ENCODE measurements around the gene LYST. TPM values are rescaled to one million over a fixed set of nuclear protein-coding genes. Genes with fewer than 3 reads are reported as not detected.
A peak's percentile ranks its signal among the peaks of the same experiment; 100 is the strongest.

LYST gene
- total and polyA plus RNA-seq, 2 experiments from 2014 or later = 3.0 to 6.1 TPM

DNA sequence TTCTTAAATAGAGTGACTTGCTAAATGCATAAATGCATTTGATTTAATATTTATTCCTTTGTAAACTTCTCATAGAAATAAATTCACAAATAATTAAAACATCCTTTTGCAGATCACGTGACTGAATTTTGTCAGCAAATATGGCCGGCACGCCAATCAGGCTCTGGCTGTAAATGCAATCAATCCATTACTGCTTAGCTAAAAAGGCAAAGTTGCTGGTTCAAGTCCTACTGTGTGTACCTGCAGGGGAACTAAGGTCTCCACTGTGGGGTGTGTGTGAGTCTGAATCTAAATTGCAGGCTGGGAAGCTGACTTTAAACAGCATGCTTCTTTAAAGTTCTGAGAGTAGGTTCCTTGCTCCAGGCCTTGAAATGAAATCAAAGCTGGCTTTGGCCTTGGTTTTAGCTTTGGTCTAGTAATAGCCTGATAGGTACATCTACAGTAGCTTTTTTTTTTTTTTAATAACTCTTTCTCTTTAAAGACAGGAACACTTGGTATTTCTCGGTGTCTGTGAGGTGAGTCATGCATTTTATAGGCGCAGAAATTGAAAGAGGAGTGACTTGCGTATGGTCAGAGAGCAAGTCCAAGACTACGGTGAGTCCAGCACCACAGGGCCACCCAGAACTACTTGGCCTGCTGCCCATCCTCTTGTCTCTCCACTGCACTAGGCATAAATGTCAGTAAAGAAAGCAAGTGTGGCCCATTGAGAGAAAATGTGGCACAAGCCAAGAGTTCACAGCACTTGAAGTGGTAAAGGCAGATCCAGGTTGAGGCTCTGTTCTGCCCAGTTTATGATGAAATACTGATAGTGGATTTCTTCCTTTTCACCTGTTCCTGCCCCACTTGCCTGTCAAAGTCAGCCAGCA lies 36.2 kb upstream of the LYST start:
- TF ChIP-seq EZH2 (IDR thresholded peaks at IDR 0.05; ENCODE audit: borderline replicate concordance) (no peak), EZH2phosphoT487 (IDR thresholded peaks at IDR 0.05; ENCODE audit: low read depth, severe bottlenecking, unreplicated experiment) (no peak)
- TF ChIP-seq, protein P1, sequence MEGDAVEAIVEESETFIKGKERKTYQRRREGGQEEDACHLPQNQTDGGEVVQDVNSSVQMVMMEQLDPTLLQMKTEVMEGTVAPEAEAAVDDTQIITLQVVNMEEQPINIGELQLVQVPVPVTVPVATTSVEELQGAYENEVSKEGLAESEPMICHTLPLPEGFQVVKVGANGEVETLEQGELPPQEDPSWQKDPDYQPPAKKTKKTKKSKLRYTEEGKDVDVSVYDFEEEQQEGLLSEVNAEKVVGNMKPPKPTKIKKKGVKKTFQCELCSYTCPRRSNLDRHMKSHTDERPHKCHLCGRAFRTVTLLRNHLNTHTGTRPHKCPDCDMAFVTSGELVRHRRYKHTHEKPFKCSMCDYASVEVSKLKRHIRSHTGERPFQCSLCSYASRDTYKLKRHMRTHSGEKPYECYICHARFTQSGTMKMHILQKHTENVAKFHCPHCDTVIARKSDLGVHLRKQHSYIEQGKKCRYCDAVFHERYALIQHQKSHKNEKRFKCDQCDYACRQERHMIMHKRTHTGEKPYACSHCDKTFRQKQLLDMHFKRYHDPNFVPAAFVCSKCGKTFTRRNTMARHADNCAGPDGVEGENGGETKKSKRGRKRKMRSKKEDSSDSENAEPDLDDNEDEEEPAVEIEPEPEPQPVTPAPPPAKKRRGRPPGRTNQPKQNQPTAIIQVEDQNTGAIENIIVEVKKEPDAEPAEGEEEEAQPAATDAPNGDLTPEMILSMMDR (IDR thresholded peaks at IDR 0.05; ENCODE audit: poor library complexity) = no peak
- Histone ChIP-seq H3K4me2 (no peak overlapping the region), H3K79me2 (no peaks in the 10 kb centered on the region), H3K9me3 (ENCODE audit: low read depth) (no peaks in the 10 kb centered on the region), H4K20me1 (ENCODE audit: insufficient read depth, poor library complexity, severe bottlenecking) (no peaks in the 10 kb centered on the region), H2AFZ (no peak overlapping the region), H3K27ac (no peak overlapping the region), H3K4me1 (ENCODE audit: insufficient read depth) (peaks cover 6% of the 10 kb centered on the region), H3K36me3 (replicated peaks; ENCODE audit: insufficient read depth, low read depth) (no peaks in the 10 kb centered on the region), H3K4me3 (no peak overlapping the region), H3K9me2 (replicated peaks; ENCODE audit: insufficient read depth) (no peaks in the 10 kb centered on the region), H3K27me3 (no peaks in the 10 kb centered on the region)
- peak; percentile 36 for DNase-seq (ENCODE audit: low spot score)
- WGBS (ENCODE audit: low lambda C conversion rate, missing lambda C conversion rate) = 67% methylated on average over 7 of the region's 7 CpGs

GRCh38 chr1:235901461-235901860 lies 34.8 kb upstream of the LYST start:
- Histone ChIP-seq H2AFZ (no peak overlapping the region), H3K36me3 (replicated peaks; ENCODE audit: insufficient read depth, low read depth) (no peaks in the 10 kb centered on the region), H3K4me3 (no peak overlapping the region), H3K4me2 (no peak overlapping the region), H3K9me3 (ENCODE audit: low read depth) (no peaks in the 10 kb centered on the region), H3K79me2 (no peaks in the 10 kb centered on the region), H3K27me3 (no peaks in the 10 kb centered on the region), H3K4me1 (ENCODE audit: insufficient read depth) (peaks cover 6% of the 10 kb centered on the region), H3K27ac (no peak overlapping the region), H4K20me1 (ENCODE audit: insufficient read depth, poor library complexity, severe bottlenecking) (no peaks in the 10 kb centered on the region), H3K9me2 (replicated peaks; ENCODE audit: insufficient read depth) (no peaks in the 10 kb centered on the region)
- TF ChIP-seq, protein P1 (IDR thresholded peaks at IDR 0.05; ENCODE audit: poor library complexity) = no peak
- TF ChIP-seq EZH2 (IDR thresholded peaks at IDR 0.05; ENCODE audit: borderline replicate concordance) = no peak
- no peak for DNase-seq (ENCODE audit: low spot score)
- 88% methylated on average over 2 of the region's 2 CpGs for WGBS (ENCODE audit: low lambda C conversion rate, missing lambda C conversion rate)

DNA sequence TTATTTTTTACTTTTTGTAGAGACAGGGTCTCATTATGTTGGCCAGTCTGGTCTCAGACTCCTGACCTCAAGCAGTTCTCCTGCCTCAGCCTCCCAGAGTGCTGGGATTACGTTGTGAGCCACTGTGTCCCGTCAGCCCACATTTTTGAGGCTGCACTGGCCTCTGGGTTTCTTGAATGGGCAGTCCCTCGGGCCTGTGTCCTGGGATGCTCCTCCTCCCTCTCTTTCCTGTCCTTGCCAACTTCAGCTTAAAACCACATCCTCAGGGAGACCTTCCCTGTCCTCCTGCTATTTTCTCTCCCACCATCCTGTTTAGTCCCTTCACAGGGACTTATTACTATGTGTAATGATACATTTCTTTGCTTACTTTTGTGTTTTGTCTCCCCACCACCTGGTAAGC lies 31.4 kb upstream of the LYST start:
- Histone ChIP-seq H3K27me3 (no peaks in the 10 kb centered on the region), H3K36me3 (replicated peaks; ENCODE audit: insufficient read depth, low read depth) (no peaks in the 10 kb centered on the region), H3K4me2 (no peak overlapping the region), H3K4me3 (no peak overlapping the region), H4K20me1 (ENCODE audit: insufficient read depth, poor library complexity, severe bottlenecking) (no peaks in the 10 kb centered on the region), H3K79me2 (no peaks in the 10 kb centered on the region), H2AFZ (no peak overlapping the region), H3K27ac (no peak overlapping the region), H3K9me2 (replicated peaks; ENCODE audit: insufficient read depth) (no peaks in the 10 kb centered on the region), H3K4me1 (ENCODE audit: insufficient read depth) (peaks cover under 1% of the 10 kb centered on the region), H3K9me3 (ENCODE audit: low read depth) (no peaks in the 10 kb centered on the region)
- DNase-seq (ENCODE audit: low spot score) = no peak
- 81% methylated on average over 3 of the region's 3 CpGs for WGBS (ENCODE audit: low lambda C conversion rate, missing lambda C conversion rate)
- TF ChIP-seq EZH2phosphoT487 (IDR thresholded peaks at IDR 0.05; ENCODE audit: low read depth, severe bottlenecking, unreplicated experiment) (no peak), EZH2 (IDR thresholded peaks at IDR 0.05; ENCODE audit: borderline replicate concordance) (no peak)
- TF ChIP-seq, protein P1 (IDR thresholded peaks at IDR 0.05; ENCODE audit: poor library complexity) = no peak

Data from hepatocyte (in vitro differentiated cells).